H1 (cell line): ENCODE results near the gene SLC12A7. TPM values are rescaled to one million over a fixed set of nuclear protein-coding genes. Genes with fewer than 3 reads are reported as not detected.

Source experiments
- CTCF ChIA-PET: fragments of 300-600 bp; sonication (Branson Sonifier 250); formaldehyde crosslinking; loops from one replicate; lab custom pipeline; 2021; ENCODE audit not compliant: partially characterized antibody; lab: Charles Lee
- POLR2A ChIA-PET: fragments of 300-600 bp; sonication (Branson Sonifier 250); formaldehyde crosslinking; loops from one replicate; lab custom pipeline; 2021; ENCODE audit warnings: inconsistent platforms; ENCODE audit not compliant: partially characterized antibody; lab: Charles Lee
- DNase-seq, 2 experiments: peaks; one replicate each; pipeline versions ENCODE4 v3.0.0 to v3.0.0-alpha.2; 2010 to 2022; ENCODE audit warnings: low spot score in 2 of 2, low read depth in 1 of 2, mixed read lengths in 1 of 2
- FAIRE-seq: peaks from 2 replicates; lab custom pipeline; 2011; peaks lifted over from hg19 to GRCh38; lab: Jason Lieb, UNC
- H2AFZ ChIP-seq: 2 replicates; pipeline ENCODE4 v1.8.1; 2012; ENCODE audit warnings: low read length, inconsistent platforms
- H2AK5ac ChIP-seq: 2 replicates; pipeline ENCODE4 v1.6.1; 2013; ENCODE audit warnings: low read depth, low read length
- H2BK120ac ChIP-seq: replicated peaks from 2 replicates; pipeline ENCODE3; 2013; ENCODE audit warnings: low read depth, low read length, inconsistent platforms
- H2BK12ac ChIP-seq: 2 replicates; pipeline ENCODE4 v1.6.1; 2013; ENCODE audit warnings: low read depth, low read length
- H2BK15ac ChIP-seq: 2 replicates; pipeline ENCODE4 v1.6.1; 2013; ENCODE audit warnings: low read length
- H2BK20ac ChIP-seq: 2 replicates; pipeline ENCODE4 v1.6.1; 2013; ENCODE audit warnings: low read length
- H2BK5ac ChIP-seq: 2 replicates; pipeline ENCODE4 v1.6.1; 2013; ENCODE audit warnings: low read depth, low read length
- H3K14ac ChIP-seq: 2 replicates; pipeline ENCODE4 v1.6.1; 2013; ENCODE audit warnings: inconsistent platforms; ENCODE audit not compliant: insufficient read length
- H3K18ac ChIP-seq: 2 replicates; pipeline ENCODE4 v1.6.1; 2013; ENCODE audit warnings: low read length; ENCODE audit errors: extremely low read depth
- H3K23ac ChIP-seq: 2 replicates; pipeline ENCODE4 v1.6.1; 2013; ENCODE audit warnings: inconsistent platforms; ENCODE audit not compliant: insufficient read length
- H3K23me2 ChIP-seq: 2 replicates; pipeline ENCODE4 v1.6.1; 2013; ENCODE audit warnings: low read depth, low read length
- H3K27ac ChIP-seq: 2 replicates; pipeline ENCODE4 v1.6.1; 2011; ENCODE audit warnings: low read depth, low read length, inconsistent platforms
- H3K27me3 ChIP-seq, 4 experiments: replicated peaks in 1 of 4; 1 replicate in 1 of 4; 2 replicates in 3 of 4; pipeline versions ENCODE4 v1.6.1 to v1.8.1; 2011 to 2013; ENCODE audit warnings: low read length in 3 of 4, mild to moderate bottlenecking in 3 of 4, inconsistent platforms in 2 of 4, mixed read lengths in 2 of 4, moderate library complexity in 1 of 4; ENCODE audit not compliant: control insufficient read depth in 3 of 4, insufficient read depth in 3 of 4; ENCODE audit errors: extremely low read depth in 1 of 4
- H3K36me3 ChIP-seq, 4 experiments: 2 replicates each; pipeline versions ENCODE4 v1.6.1 to v1.8.1; 2011 to 2013; ENCODE audit warnings: mild to moderate bottlenecking in 4 of 4, low read length in 3 of 4, moderate library complexity in 2 of 4, control low read depth in 1 of 4, inconsistent platforms in 1 of 4; ENCODE audit not compliant: insufficient read depth in 4 of 4, control insufficient read depth in 2 of 4
- H3K4ac ChIP-seq: replicated peaks from 2 replicates; pipeline ENCODE3; 2013; ENCODE audit warnings: low read length, low read depth, mixed read lengths, inconsistent platforms; ENCODE audit not compliant: insufficient read length
- H3K4me1 ChIP-seq, 4 experiments: replicated peaks in 1 of 4; 1 replicate in 1 of 4; 2 replicates in 3 of 4; pipeline versions ENCODE4 v1.6.1 to v1.8.1; 2011 to 2013; ENCODE audit warnings: low read length in 3 of 4, inconsistent platforms in 2 of 4, mixed read lengths in 1 of 4; ENCODE audit not compliant: insufficient read depth in 4 of 4, control insufficient read depth in 3 of 4
- H3K4me2 ChIP-seq, 2 experiments: 2 replicates each; pipeline versions ENCODE4 v1.6.1 to v1.8.1; 2011 to 2013; ENCODE audit warnings: low read depth in 2 of 2, low read length in 2 of 2, control low read depth in 1 of 2, inconsistent platforms in 1 of 2, mild to moderate bottlenecking in 1 of 2; ENCODE audit not compliant: insufficient read depth in 1 of 2
- H3K4me3 ChIP-seq, 4 experiments: fragments of 200-600, 300-600 bp in 1 of 4; sonication (generic), shearing (Covaris generic), sonication (Bioruptor Twin) in 1 of 4; 2 replicates each; pipeline versions ENCODE4 v1.5.1 to v1.8.1; 2011 to 2016; ENCODE audit warnings: low read length in 4 of 4, low read depth in 3 of 4, control low read depth in 2 of 4, inconsistent platforms in 2 of 4, mild to moderate bottlenecking in 2 of 4, mixed read lengths in 1 of 4, moderate library complexity in 1 of 4; ENCODE audit not compliant: insufficient read depth in 2 of 4; ENCODE audit errors: extremely low read depth in 1 of 4
- H3K56ac ChIP-seq: replicated peaks from 2 replicates; pipeline ENCODE3; 2013; ENCODE audit warnings: low read depth, mild to moderate bottlenecking, mixed read lengths, low read length, inconsistent platforms; ENCODE audit not compliant: insufficient read length
- H3K79me1 ChIP-seq: 2 replicates; pipeline ENCODE4 v1.6.1; 2013; ENCODE audit warnings: low read depth, low read length, control low read depth
- H3K79me2 ChIP-seq, 2 experiments: 2 replicates each; pipeline versions ENCODE4 v1.6.1 to v1.8.1; 2012 to 2013; ENCODE audit warnings: low read length in 2 of 2, mild to moderate bottlenecking in 2 of 2, inconsistent platforms in 1 of 2; ENCODE audit not compliant: insufficient read depth in 2 of 2, control insufficient read depth in 1 of 2
- H3K9ac ChIP-seq, 4 experiments: replicated peaks in 1 of 4; 1 replicate in 1 of 4; 2 replicates in 3 of 4; pipeline versions ENCODE4 v1.6.1 to v1.8.1; 2011 to 2013; ENCODE audit warnings: low read depth in 3 of 4, low read length in 3 of 4, control low read depth in 2 of 4, mild to moderate bottlenecking in 2 of 4, moderate library complexity in 2 of 4, inconsistent platforms in 1 of 4; ENCODE audit errors: extremely low read depth in 1 of 4
- H3K9me3 ChIP-seq, 2 experiments: 2 replicates each; pipeline versions ENCODE4 v1.6.1 to v1.8.1; 2012 to 2013; ENCODE audit warnings: mild to moderate bottlenecking in 2 of 2, moderate library complexity in 2 of 2, control low read depth in 1 of 2, inconsistent platforms in 1 of 2, low read depth in 1 of 2, low read length in 1 of 2, mixed read lengths in 1 of 2; ENCODE audit not compliant: insufficient read depth in 2 of 2
- H4K20me1 ChIP-seq, 2 experiments: replicated peaks in 1 of 2; 2 replicates each; pipeline versions ENCODE3 to v1.8.1; 2011 to 2013; ENCODE audit warnings: inconsistent platforms in 2 of 2, low read length in 2 of 2, mild to moderate bottlenecking in 1 of 2; ENCODE audit not compliant: insufficient read depth in 2 of 2, control insufficient read depth in 1 of 2
- H4K5ac ChIP-seq: 2 replicates; pipeline ENCODE4 v1.6.1; 2013; ENCODE audit warnings: low read length, low read depth, mixed read lengths, inconsistent platforms; ENCODE audit not compliant: insufficient read length
- H4K8ac ChIP-seq: 2 replicates; pipeline ENCODE4 v1.8.0; 2013; ENCODE audit warnings: mild to moderate bottlenecking, moderate library complexity, low read length, inconsistent platforms; ENCODE audit not compliant: insufficient read depth; ENCODE audit errors: extremely low read depth
- H4K91ac ChIP-seq: replicated peaks from 2 replicates; pipeline ENCODE3; 2013; ENCODE audit warnings: low read length, mixed read lengths, inconsistent platforms; ENCODE audit not compliant: insufficient read length
- EGR1 ChIP-seq: IDR thresholded peaks from 2 replicates; pipeline ENCODE4 v1.6.1; 2011; ENCODE audit warnings: low read depth, low read length, borderline replicate concordance
- JUN ChIP-seq: IDR thresholded peaks from 2 replicates; pipeline ENCODE4 v1.6.1; 2011; ENCODE audit warnings: low read depth, mild to moderate bottlenecking, improper control_type of control experiment, low read length
- JUND ChIP-seq: IDR thresholded peaks from 2 replicates; pipeline ENCODE4 v1.6.1; 2011; ENCODE audit warnings: mild to moderate bottlenecking, improper control_type of control experiment, low read length
- KDM4A ChIP-seq: IDR thresholded peaks from one replicate; pipeline ENCODE4 v1.7.1; 2012; ENCODE audit warnings: low read depth, mild to moderate bottlenecking, moderate library complexity, low read length, inconsistent platforms; ENCODE audit not compliant: severe bottlenecking
- KDM5A ChIP-seq: fragments of 200-600 bp; IDR thresholded peaks from 2 replicates; pipeline ENCODE4 v1.7.1; 2012; ENCODE audit warnings: mild to moderate bottlenecking, low read length, inconsistent platforms, mixed read lengths
- MAFK ChIP-seq: IDR thresholded peaks from 2 replicates; pipeline ENCODE4 v1.6.1; 2012; ENCODE audit warnings: low read depth, mild to moderate bottlenecking, improper control_type of control experiment, low read length
- POLR2AphosphoS5 ChIP-seq: IDR thresholded peaks from 2 replicates; pipeline ENCODE4 v1.6.1; 2011; ENCODE audit warnings: low read depth, low read length
- SP2 ChIP-seq: IDR thresholded peaks from 2 replicates; pipeline ENCODE4 v1.6.1; 2012; ENCODE audit warnings: mild to moderate bottlenecking, low read length, inconsistent platforms
- WGBS, 2 experiments: shearing (Covaris generic) in 1 of 2; methylation state at CpG; one replicate each; pipeline versions ENCODE4 v1.1.6 to v1.1.7; 2013 to 2015; ENCODE audit warnings: low lambda C conversion rate in 2 of 2, mixed read lengths in 2 of 2, inconsistent platforms in 1 of 2, low coverage in 1 of 2, missing lambda C conversion rate in 1 of 2; ENCODE audit not compliant: insufficient replicate concordance in 2 of 2, insufficient coverage in 1 of 2, insufficient read length in 1 of 2; ENCODE audit errors: extremely low coverage in 1 of 2, missing lambda C conversion rate in 1 of 2; 5-methylcytosine and 5-hydroxymethylcytosine counted together
- polyA plus RNA-seq, 7 experiments: library from polyadenylated mRNA; depleted of rRNA in 3 of 7; stranded (reverse) in 5 of 7; unstranded in 2 of 7; fragments of >200 nt in 5 of 7; fragments of 200-250 nt in 2 of 7; gene quantifications; 1 replicate in 5 of 7; 2 replicates in 1 of 7; 4 replicates in 1 of 7; pipeline versions ENCODE4 v1.2.1 to v1.2.3, GENCODE V29; 2011 to 2013; ENCODE audit warnings: missing spikeins in 2 of 7, mixed read lengths in 2 of 7
- total RNA-seq: library from RNA; stranded (reverse); fragmentation: NEBNext Ultra II Directional; extraction: Animal tissue kit (Norgen Biotek cat#: 25700); gene quantifications from 2 replicates; pipeline ENCODE4 v1.2.1, GENCODE V29; 2021
- TF ChIP-seq, protein P1 (sequence below): IDR thresholded peaks from 2 replicates; pipeline ENCODE4 v1.6.1; 2012; ENCODE audit warnings: inconsistent platforms
- TF ChIP-seq, protein P2 (sequence below), 3 experiments: IDR thresholded peaks; 1 replicate in 2 of 3; 2 replicates in 1 of 3; pipeline versions ENCODE4 v1.5.1 to v1.6.1; 2011; ENCODE audit warnings: low read length in 3 of 3, mild to moderate bottlenecking in 3 of 3, inconsistent platforms in 2 of 3, low read depth in 1 of 3, moderate library complexity in 1 of 3; ENCODE audit not compliant: insufficient read depth in 1 of 3; ENCODE audit errors: control extremely low read depth in 1 of 3

Gene SLC12A7
- total and polyA plus RNA-seq, 2 of the 8 experiments (the other 6 are each of a cell fraction or from before 2014, with no cell fraction given), result 23.5 to 39.7 TPM

DNA sequence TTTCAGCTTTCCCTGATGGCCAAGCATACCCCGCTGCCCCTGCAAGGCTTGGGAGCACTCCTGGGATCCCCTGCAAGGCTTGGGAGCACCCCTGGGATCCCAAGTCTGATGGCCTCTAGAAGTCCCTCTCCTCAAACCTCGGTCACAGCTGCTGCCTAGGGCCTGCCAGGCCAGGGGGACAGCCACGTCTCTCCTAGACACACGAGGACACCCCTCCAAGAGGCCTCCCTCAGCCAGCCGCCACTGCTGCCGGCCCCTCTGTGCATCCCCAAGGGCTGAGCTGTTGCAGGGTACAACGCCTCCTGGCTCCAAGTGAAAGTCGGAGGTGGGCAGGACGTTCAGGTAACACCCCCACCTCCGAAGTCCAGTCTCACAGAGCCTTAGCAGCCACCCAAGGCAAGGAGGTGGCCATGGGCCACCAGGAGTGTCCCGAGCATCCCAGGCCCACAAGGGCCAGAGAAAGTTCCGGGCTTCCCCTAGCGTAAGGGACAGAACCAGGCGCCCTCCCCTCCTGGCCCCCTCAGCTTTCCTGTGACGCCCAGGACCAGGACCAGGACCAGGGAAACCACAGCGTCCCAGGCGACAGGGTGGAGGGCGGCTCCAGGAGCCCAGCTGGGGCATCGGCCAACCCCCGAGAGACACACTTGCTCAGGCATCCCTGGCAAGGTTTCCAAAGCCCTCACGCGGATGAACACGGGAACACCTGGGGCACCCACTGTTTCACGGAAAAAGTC, 17.3 kb upstream of the SLC12A7 start:
- ChIA-PET POLR2A (interaction anchor here (1.0 to 5.4 kb wide), 2 partner anchors 11 to 14 kb away, joined by 3 to 22 read pairs; no protein-coding TSS in a partner anchor), CTCF (interaction anchor here (1.1 to 1.6 kb wide), 3 partner anchors 9 to 12 kb away, joined by 4 to 5 read pairs (median 4); no protein-coding TSS in a partner anchor)
- no peak overlapping the region for H3K14ac ChIP-seq
- H3K4me2 ChIP-seq, result no peak overlapping the region
- DNase-seq (no peak), FAIRE-seq (no peak)
- no peak overlapping the region; the same call in 1 of the 2 replicates for H2AK5ac ChIP-seq
- no peaks in the 10 kb centered on the region for H3K27me3 ChIP-seq
- H4K8ac ChIP-seq, result peak overlapping the region; percentile 15; the same call in 1 of the 2 replicates
- no peak overlapping the region for H2BK15ac ChIP-seq
- no peak overlapping the region for H2AFZ ChIP-seq
- H3K23ac ChIP-seq, result no peak overlapping the region
- H4K5ac ChIP-seq, result no peak overlapping the region
- H3K23me2 ChIP-seq, result no peaks in the 10 kb centered on the region
- peaks cover 0 to 4% of the 10 kb centered on the region in 2 experiments; a peak in 1 of 4 replicates for H3K9me3 ChIP-seq
- H4K91ac ChIP-seq, result no peak overlapping the region
- no peak overlapping the region for H3K27ac ChIP-seq
- H3K79me1 ChIP-seq, result no peaks in the 10 kb centered on the region
- peaks cover 0 to 9% (median under 1%) of the 10 kb centered on the region in 4 experiments; a peak in 2 of 7 replicates for H3K4me1 ChIP-seq
- H3K18ac ChIP-seq, result no peak overlapping the region; the same call in 1 of the 2 replicates
- no peak overlapping the region; a peak in 1 of 7 replicates for H3K9ac ChIP-seq
- no peak overlapping the region for H3K4me3 ChIP-seq
- no peaks in the 10 kb centered on the region for H4K20me1 ChIP-seq
- no peak overlapping the region for H3K56ac ChIP-seq
- H2BK12ac ChIP-seq, result no peak overlapping the region
- H2BK5ac ChIP-seq, result no peak overlapping the region
- no peak overlapping the region for H2BK120ac ChIP-seq
- H2BK20ac ChIP-seq, result no peak overlapping the region
- no peaks in the 10 kb centered on the region for H3K36me3 ChIP-seq
- WGBS, 2 experiments, result 93% methylated on average over 21 of the region's 24 CpGs; no CpG with 5 or more reads in 1 of the 2 experiments
- no peak overlapping the region for H3K4ac ChIP-seq
- no peaks in the 10 kb centered on the region for H3K79me2 ChIP-seq
- no peak for TF ChIP-seq KDM5A
- TF ChIP-seq JUND, result no peak
- no peak for TF ChIP-seq EGR1
- TF ChIP-seq KDM4A, result no peak
- no peak for TF ChIP-seq POLR2AphosphoS5
- TF ChIP-seq, protein P1, sequence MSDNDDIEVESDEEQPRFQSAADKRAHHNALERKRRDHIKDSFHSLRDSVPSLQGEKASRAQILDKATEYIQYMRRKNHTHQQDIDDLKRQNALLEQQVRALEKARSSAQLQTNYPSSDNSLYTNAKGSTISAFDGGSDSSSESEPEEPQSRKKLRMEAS, result no peak
- TF ChIP-seq MAFK, result no peak
- TF ChIP-seq, protein P2, sequence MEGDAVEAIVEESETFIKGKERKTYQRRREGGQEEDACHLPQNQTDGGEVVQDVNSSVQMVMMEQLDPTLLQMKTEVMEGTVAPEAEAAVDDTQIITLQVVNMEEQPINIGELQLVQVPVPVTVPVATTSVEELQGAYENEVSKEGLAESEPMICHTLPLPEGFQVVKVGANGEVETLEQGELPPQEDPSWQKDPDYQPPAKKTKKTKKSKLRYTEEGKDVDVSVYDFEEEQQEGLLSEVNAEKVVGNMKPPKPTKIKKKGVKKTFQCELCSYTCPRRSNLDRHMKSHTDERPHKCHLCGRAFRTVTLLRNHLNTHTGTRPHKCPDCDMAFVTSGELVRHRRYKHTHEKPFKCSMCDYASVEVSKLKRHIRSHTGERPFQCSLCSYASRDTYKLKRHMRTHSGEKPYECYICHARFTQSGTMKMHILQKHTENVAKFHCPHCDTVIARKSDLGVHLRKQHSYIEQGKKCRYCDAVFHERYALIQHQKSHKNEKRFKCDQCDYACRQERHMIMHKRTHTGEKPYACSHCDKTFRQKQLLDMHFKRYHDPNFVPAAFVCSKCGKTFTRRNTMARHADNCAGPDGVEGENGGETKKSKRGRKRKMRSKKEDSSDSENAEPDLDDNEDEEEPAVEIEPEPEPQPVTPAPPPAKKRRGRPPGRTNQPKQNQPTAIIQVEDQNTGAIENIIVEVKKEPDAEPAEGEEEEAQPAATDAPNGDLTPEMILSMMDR (IDR thresholded peaks at IDR 0.05; ENCODE audit: control extremely low read depth in 1 of 3, insufficient read depth in 1 of 3, low read depth in 1 of 3, low read length in 3 of 3), result no peak
- no peak for TF ChIP-seq JUN
- TF ChIP-seq SP2, result no peak
